ENCODE measurements around the gene TMED1.

TMED1 gene

GRCh38 chr19:10809651-10810285 lies 26.2 kb downstream of the TMED1 start:
- no peak for DNase-seq (ENCODE audit: low read depth)

- DNase-seq (ENCODE audit: low read depth) = no peak
Measured at GRCh38 chr19:10808937-10809649, 26.9 kb downstream of the TMED1 start.

- no peak for DNase-seq (ENCODE audit: low read depth)
Measured at GRCh38 chr19:10805758-10806247, 30.2 kb downstream of the TMED1 start.

GRCh38 chr19:10805065-10805757 lies 30.8 kb downstream of the TMED1 start:
- DNase-seq (ENCODE audit: low read depth) = no peak

- no peak for DNase-seq (ENCODE audit: low read depth)
Measured at GRCh38 chr19:10803252-10803651, 32.8 kb downstream of the TMED1 start.

- no peak for DNase-seq (ENCODE audit: low read depth)
Measured at GRCh38 chr19:10802479-10802878, 33.5 kb downstream of the TMED1 start.

GRCh38 chr19:10800488-10800887 lies 35.5 kb downstream of the TMED1 start:
- DNase-seq (ENCODE audit: low read depth) = no peak

- DNase-seq (ENCODE audit: low read depth) = peak; percentile 59
Measured at GRCh38 chr19:10797541-10798256, 38.3 kb downstream of the TMED1 start.

GRCh38 chr19:10797078-10797477 lies 38.9 kb downstream of the TMED1 start:
- DNase-seq (ENCODE audit: low read depth) = peak; percentile 19

- DNase-seq (ENCODE audit: low read depth) = no peak
Measured at GRCh38 chr19:10796653-10797052, 39.4 kb downstream of the TMED1 start.

- no peak for DNase-seq (ENCODE audit: low read depth)
Measured at GRCh38 chr19:10789866-10790265, 46.1 kb downstream of the TMED1 start.

- DNase-seq (ENCODE audit: low read depth) = no peak
Measured at GRCh38 chr19:10788146-10788545, 47.9 kb downstream of the TMED1 start.

- DNase-seq (ENCODE audit: low read depth) = no peak
Measured at GRCh38 chr19:10784257-10784656, 51.8 kb downstream of the TMED1 start.

GRCh38 chr19:10782795-10783194 lies 53.2 kb downstream of the TMED1 start:
- DNase-seq (ENCODE audit: low read depth) = no peak
